SU-DHL-6 (cell line): ENCODE data around the gene ADCY5.

ENCODE experiments used
- CTCF ChIP-seq: fragments of 200-600 bp; sonication (generic); IDR thresholded peaks from one replicate; pipeline ENCODE4 v1.5.1; 2017; ENCODE audit warnings: antibody characterized with exemption, mild to moderate bottlenecking, low read length, moderate library complexity; ENCODE audit not compliant: insufficient read depth, poor library complexity, severe bottlenecking
- EZH2phosphoT487 ChIP-seq: fragments of 200-600 bp; sonication (generic), shearing (Covaris generic); conservative IDR thresholded peaks from 2 replicates; pipeline ENCODE4 v1.6.1; 2018; ENCODE audit warnings: mild to moderate bottlenecking, antibody characterized with exemption, low read length, moderate library complexity, mixed read lengths

DNA sequence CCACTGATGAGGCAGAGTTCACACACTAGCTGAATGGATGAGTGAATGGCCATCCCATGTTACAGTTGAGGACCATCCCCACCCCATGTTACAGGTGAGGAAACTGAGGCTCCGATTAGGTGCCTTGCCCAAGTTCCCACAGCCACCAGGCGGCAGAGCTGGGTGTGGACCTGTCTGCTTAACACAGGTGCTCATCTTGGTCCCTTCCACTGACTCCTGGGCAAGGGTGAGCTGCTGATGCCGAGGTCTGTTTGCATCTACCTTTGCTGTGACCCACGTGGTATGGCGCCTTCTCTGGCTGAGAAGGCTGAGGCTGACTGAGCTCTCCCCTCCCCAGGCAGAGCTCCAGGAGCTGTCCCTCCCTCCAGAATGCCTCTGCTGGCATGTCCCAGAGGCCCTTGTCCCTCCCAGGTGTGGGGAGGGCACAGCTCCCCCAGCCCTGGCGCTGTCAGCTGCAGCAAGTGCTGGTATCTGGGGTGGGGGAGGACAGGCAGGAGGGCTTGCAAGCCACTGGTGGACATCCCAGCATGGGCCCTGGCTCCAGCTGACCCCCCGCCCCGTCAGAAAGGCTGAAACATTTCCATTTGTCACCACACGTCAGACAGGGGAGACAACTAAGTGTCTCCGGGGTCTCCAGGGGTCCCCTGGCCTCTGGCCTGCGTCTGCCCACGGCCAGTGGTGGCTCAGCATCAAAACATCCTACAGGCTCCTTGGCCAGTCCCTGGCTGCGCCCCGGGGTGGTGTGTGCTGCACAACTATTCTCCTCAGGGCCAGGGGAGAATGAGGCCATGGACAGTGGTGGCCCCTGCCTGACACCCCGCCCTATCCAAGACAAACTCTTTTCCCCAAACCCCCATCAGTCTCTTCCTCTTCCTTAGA, 105.4 kb downstream of the ADCY5 start:
- TF ChIP-seq CTCF (no peak), EZH2phosphoT487 (no peak)
